Measurements from ENCODE around the gene PRKN.

Gene PRKN

GRCh38 chr6:162165479-162165878, 562.1 kb downstream of the PRKN start:
- H3K4me3 ChIP-seq (ENCODE audit: low read length), result no peak overlapping the region
- no peak for TF ChIP-seq ZNF274 (IDR thresholded peaks at IDR 0.05; ENCODE audit: low read depth, low read length)

DNA sequence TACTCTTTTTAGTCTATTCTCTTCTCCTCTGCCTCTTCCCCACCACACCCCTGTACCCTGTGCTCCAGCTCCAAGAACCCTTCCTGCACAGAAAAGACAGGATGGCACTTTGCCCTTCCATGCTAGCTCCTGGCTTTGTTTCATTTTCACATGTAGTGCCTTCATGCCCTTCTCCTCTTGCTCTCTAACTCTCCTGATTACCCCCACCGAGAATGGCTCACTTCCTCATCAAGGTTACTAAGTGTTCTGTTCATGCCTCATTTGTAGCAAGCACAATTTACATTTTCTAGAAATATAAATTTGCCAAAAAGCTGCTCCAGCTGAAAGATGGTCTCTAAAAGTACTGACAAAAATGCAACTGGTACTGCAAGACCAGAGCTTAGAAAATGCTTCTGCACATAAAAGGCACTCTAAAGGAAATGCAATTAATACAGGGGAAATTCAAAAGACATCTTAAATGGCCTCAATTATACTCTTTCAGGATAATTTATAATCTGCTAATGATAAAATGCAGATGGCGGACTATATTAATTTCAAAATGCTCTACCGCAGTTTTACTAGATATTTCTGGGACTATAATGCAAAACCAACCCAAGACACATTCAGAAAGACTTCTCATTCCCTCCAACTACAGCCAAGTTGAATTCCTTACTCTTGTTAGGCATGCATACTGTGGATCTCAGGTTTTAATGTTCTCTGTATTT, 570.2 kb downstream of the PRKN start:
- no peak overlapping the region for H3K4me3 ChIP-seq (ENCODE audit: low read length)
- TF ChIP-seq ZNF274 (IDR thresholded peaks at IDR 0.05; ENCODE audit: low read depth, low read length), result no peak

- H3K4me3 ChIP-seq (ENCODE audit: low read length), result no peak overlapping the region
- TF ChIP-seq ZNF274 (IDR thresholded peaks at IDR 0.05; ENCODE audit: low read depth, low read length), result no peak
Measured at GRCh38 chr6:162156146-162156545, 571.4 kb downstream of the PRKN start.

- TF ChIP-seq ZNF274 (IDR thresholded peaks at IDR 0.05; ENCODE audit: low read depth, low read length), result no peak
- H3K4me3 ChIP-seq (ENCODE audit: low read length), result no peak overlapping the region
Measured at GRCh38 chr6:162154930-162155329, 572.6 kb downstream of the PRKN start.

DNA sequence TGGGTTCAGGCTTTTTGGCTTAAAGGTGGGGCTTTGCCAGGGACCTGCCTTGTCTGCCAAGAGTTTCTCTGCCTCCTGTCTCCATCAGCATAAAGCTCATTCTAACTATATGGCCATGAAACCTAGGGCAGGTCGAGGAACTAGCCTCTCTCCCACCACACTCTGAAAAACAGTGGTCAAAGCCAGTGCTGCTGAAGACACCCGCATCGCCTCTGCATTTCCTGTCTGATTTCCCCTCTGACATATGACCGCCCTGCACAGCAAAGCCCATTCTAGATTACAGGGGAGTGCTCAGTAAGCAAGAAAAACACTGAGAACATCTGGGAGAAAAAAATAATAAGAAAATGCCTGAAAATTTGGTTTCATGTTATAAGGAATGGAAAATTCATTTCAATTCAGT, 573.6 kb downstream of the PRKN start:
- no peak overlapping the region for H3K4me3 ChIP-seq (ENCODE audit: low read length)
- TF ChIP-seq ZNF274 (IDR thresholded peaks at IDR 0.05; ENCODE audit: low read depth, low read length), result no peak

- no peak overlapping the region for H3K4me3 ChIP-seq (ENCODE audit: low read length)
- TF ChIP-seq ZNF274 (IDR thresholded peaks at IDR 0.05; ENCODE audit: low read depth, low read length), result no peak
Measured at GRCh38 chr6:162153120-162153519, 574.4 kb downstream of the PRKN start.

DNA sequence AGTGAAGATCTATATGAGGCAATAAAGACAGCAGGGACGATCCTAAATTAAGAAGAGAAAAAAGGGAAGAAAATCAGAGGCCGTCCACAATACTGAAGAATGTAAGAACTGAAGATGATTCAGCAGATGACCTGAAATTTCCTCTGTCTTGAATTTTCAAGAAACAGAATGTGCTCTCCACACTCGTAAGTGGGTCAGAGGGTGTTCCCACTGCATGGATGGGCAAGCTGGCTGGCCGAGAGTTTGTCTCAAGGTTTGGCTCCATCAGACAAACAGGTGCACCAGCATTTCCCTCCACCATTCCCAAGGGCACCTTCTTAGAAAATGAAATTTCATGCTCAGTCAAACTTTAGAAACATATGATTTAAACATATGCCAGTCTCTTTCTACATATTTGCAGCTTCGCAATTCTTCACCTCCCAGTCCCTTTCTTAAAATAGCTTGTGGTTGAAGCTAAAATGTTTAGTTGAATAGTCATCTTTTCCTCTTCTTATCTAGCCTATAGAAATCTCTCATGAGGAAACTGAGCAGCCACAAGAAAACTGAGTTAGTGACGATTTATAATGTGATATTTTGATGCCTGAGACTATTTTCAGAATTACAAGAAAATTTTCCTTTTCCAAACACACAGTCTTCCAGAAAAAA, 576.4 kb downstream of the PRKN start:
- no peak overlapping the region for H3K4me3 ChIP-seq (ENCODE audit: low read length)
- no peak for TF ChIP-seq ZNF274 (IDR thresholded peaks at IDR 0.05; ENCODE audit: low read depth, low read length)

DNA sequence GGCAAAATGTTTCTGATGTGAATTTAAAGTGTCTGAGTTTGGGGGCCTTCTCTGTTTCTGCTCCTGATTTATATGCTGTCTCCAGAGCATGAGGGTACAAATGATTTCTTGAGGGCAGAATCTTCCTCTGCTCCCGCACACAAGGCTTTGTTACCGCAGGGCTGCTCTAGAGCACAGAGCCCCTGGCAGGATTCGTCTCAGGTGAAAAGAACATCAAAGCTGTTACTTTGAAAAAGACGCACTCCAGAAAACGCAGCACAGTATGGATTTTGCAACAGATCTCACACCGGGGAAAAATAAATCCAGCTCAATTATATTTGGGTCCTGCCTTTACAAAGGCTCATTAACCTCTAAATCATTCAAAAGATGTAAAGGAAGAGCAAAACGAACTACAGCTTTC, 577.3 kb downstream of the PRKN start:
- TF ChIP-seq ZNF274 (IDR thresholded peaks at IDR 0.05; ENCODE audit: low read depth, low read length), result no peak
- no peak overlapping the region for H3K4me3 ChIP-seq (ENCODE audit: low read length)

- TF ChIP-seq ZNF274 (IDR thresholded peaks at IDR 0.05; ENCODE audit: low read depth, low read length), result no peak
- H3K4me3 ChIP-seq (ENCODE audit: low read length), result no peak overlapping the region
Measured at GRCh38 chr6:162149786-162150185, 577.8 kb downstream of the PRKN start.

DNA sequence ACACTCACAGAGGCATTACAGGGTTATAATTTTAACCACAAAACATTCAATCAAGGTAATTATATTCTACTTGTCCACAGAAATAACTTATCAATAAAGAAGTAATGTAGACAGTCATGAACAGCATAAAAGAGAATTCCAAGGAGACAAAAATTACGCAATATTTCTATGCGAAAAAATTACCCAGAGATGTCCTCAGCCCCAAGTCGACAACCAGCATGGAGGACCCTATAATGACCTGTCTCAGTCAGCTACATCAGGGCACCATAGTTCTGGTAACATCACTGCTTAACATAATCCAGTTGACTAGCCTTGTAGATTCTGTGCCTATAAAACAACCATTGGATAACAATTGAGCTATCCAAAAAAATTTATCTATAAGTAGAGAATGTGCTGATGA, 579.8 kb downstream of the PRKN start:
- H3K4me3 ChIP-seq (ENCODE audit: low read length), result no peak overlapping the region
- no peak for TF ChIP-seq ZNF274 (IDR thresholded peaks at IDR 0.05; ENCODE audit: low read depth, low read length)

DNA sequence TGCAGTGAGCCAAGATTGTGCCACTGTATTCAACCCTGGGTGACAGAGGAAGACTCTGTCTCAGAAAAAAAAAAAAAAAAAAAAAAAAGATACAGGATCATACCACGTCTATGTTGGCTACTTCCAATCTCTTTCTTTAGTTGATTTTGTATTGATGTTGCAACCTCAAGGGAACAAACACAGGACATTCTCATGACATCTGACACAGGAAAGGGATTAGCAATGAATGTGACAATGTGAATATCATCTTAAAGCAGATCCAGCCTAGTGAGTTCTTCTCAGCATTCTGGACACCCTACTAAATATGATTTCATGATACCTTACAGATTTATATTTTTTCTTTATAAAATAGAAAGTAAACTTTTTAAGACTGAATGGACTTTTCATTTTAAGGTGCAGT, 580.3 kb downstream of the PRKN start:
- H3K4me3 ChIP-seq (ENCODE audit: low read length), result no peak overlapping the region
- no peak for TF ChIP-seq ZNF274 (IDR thresholded peaks at IDR 0.05; ENCODE audit: low read depth, low read length)

DNA sequence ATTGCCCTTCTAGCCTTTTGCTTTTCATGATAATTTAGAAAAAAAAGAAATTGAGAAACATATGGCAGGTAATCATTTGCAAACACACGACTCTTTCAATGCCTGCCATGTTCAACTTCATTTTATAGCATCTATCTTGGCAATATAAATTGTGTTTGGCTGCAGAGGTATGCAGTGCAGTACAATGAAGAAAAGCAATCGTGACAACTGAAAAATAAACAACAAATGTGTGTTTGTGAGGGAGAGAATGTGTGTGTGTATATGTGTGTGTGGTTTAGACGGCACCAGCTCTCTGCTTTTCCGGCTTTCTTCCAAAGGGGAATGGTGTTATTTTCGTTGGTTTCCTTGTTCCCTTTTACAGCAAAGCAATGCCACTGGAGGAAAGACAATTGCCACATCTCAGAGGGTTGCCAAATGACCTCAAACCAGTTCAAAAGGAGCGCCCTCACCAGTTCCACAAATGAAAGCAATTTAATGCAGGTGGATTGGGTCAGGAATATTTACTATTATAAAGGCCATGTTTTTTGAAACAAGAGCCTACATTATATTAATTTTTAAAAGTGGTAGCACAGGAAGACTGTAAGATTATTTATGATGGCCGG, 587.2 kb downstream of the PRKN start:
- TF ChIP-seq ZNF274 (IDR thresholded peaks at IDR 0.05; ENCODE audit: low read depth, low read length), result no peak
- H3K4me3 ChIP-seq (ENCODE audit: low read length), result no peak overlapping the region

GRCh38 chr6:162125659-162126058, 601.9 kb downstream of the PRKN start:
- H3K4me3 ChIP-seq (ENCODE audit: low read length), result no peak overlapping the region
- TF ChIP-seq ZNF274 (IDR thresholded peaks at IDR 0.05; ENCODE audit: low read depth, low read length), result no peak

- no peak overlapping the region for H3K4me3 ChIP-seq (ENCODE audit: low read length)
- TF ChIP-seq ZNF274 (IDR thresholded peaks at IDR 0.05; ENCODE audit: low read depth, low read length), result no peak
Measured at GRCh38 chr6:162124710-162125435, 602.7 kb downstream of the PRKN start.

DNA sequence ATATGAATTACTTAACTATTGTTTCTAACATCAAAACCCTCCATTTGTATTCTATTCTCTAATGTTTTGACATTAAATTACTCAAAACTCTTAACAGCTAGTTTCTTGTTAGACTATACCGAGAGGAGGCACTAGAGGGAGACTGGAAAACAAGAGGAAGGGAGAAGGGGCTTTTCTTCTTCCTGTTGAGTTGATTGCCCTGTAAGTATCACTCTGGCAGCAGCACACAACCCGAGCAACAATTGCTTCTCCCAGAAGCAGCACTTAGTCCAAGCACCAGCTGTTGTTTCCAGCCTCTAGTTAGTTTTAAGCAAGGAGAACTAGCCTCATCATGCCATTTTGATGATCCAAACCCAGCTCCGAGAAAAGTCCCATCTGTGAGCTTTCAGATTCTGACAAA, 603.8 kb downstream of the PRKN start:
- no peak for TF ChIP-seq ZNF274 (IDR thresholded peaks at IDR 0.05; ENCODE audit: low read depth, low read length)
- H3K4me3 ChIP-seq (ENCODE audit: low read length), result no peak overlapping the region

Measured in GM08714 (cell line).